HG03108 (cell line): Measurements from ENCODE around the gene HEBP1.

Experiments
- ATAC-seq: cut with Tn5 transposase; IDR thresholded peaks from one replicate; pipeline ENCODE4 v1.9.1; 2021; ENCODE audit warnings: moderate library complexity; ENCODE audit not compliant: unreplicated experiment

HEBP1 gene

GRCh38 chr12:12992418-12993130 lies 7.5 kb downstream of the HEBP1 start:
- ATAC-seq = no peak

- ATAC-seq = no peak
Observed at GRCh38 chr12:12990700-12991468, 9.2 kb downstream of the HEBP1 start.

GRCh38 chr12:12987421-12987820 lies 12.6 kb downstream of the HEBP1 start:
- no peak for ATAC-seq

GRCh38 chr12:12986775-12987331 lies 13.2 kb downstream of the HEBP1 start:
- no peak for ATAC-seq

- ATAC-seq = no peak
Observed at GRCh38 chr12:12985817-12986408, 14.2 kb downstream of the HEBP1 start.

- ATAC-seq = no peak
Observed at GRCh38 chr12:12984149-12984548, 15.9 kb downstream of the HEBP1 start.

- ATAC-seq = no peak
Observed at GRCh38 chr12:12983420-12984035, 16.5 kb downstream of the HEBP1 start.

GRCh38 chr12:12982331-12982730 lies 17.7 kb downstream of the HEBP1 start:
- no peak for ATAC-seq

- no peak for ATAC-seq
Observed at GRCh38 chr12:12979731-12980259, 20.3 kb downstream of the HEBP1 start.

GRCh38 chr12:12979126-12979525 lies 20.9 kb downstream of the HEBP1 start:
- no peak for ATAC-seq

- no peak for ATAC-seq
Observed at GRCh38 chr12:12977231-12977630, 22.8 kb downstream of the HEBP1 start.

- ATAC-seq = no peak
Observed at GRCh38 chr12:12976366-12976765, 23.7 kb downstream of the HEBP1 start.

GRCh38 chr12:12975322-12976077 lies 24.6 kb downstream of the HEBP1 start:
- no peak for ATAC-seq

- ATAC-seq = no peak
Observed at GRCh38 chr12:12974211-12974610, 25.9 kb downstream of the HEBP1 start.

GRCh38 chr12:12973019-12973418 lies 27.0 kb downstream of the HEBP1 start:
- ATAC-seq = no peak

GRCh38 chr12:12965836-12966235 lies 34.2 kb downstream of the HEBP1 start:
- ATAC-seq = no peak

- no peak for ATAC-seq
Observed at GRCh38 chr12:12964255-12964654, 35.8 kb downstream of the HEBP1 start.

- no peak for ATAC-seq
Observed at GRCh38 chr12:12960639-12961209, 39.3 kb downstream of the HEBP1 start.

GRCh38 chr12:12958886-12959285 lies 41.2 kb downstream of the HEBP1 start:
- no peak for ATAC-seq
